ENCODE measurements around the gene RNF220. TPM values are rescaled to one million over a fixed set of nuclear protein-coding genes. Genes with fewer than 3 reads are reported as not detected.
A peak's percentile ranks its signal among the peaks of the same experiment; 100 is the strongest.

Gene RNF220
- total RNA-seq, 2 experiments from 2014 or later, result 73.7 to 74.3 TPM

DNA sequence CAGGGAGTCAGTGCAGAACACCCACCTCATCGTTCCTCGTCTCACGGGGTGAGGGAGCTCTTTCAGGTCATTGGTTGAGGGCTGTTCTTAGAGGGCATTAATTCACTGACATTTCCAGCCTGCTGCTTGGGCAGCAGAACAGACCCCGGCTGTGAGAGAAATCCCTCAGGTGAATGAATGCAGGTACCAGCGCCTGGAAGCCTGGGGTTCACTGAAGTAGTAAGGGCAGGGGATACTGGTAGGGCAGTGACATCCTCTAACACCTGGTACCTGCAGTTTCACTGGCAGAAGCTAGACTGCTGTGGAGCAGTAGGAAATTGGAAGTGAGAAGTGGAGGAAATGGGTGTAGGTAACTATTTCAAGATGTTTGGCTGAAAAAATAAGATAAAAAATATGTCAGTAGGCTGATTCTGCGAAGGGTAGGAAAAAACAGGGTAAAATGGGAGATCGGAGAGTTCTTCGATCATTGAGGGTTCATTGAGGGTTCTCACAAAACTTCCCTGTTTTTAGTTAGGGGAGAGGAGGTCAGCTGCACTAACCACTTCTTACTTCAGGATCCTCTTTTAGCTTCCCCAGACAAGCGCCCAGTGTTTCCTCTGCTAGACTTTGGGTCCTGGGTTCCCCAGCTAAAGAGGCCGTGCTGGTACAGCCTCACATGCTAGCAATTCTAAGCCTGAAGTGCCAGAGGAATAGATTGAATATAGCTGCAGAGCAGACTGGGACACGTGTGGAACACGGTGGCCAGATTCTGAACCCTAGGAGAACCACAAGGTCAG, 55.2 kb downstream of the RNF220 start:
- CTCF ChIA-PET, result no interaction called here
- Mint-ChIP-seq H3K4me3 (no peak overlapping the region), H3K4me1 (ENCODE audit: low read depth) (no peaks in the 10 kb centered on the region), H3K9me3 (peaks cover 3% of the 10 kb centered on the region), H3K27me3 (peaks cover 39% of the 10 kb centered on the region), H3K36me3 (no peaks in the 10 kb centered on the region), H3K27ac (no peak overlapping the region)
- POLR2A ChIA-PET, result no interaction called here
- no peak for DNase-seq
- intact Hi-C loops (cut with micrococcal nuclease), result no loop called here

DNA sequence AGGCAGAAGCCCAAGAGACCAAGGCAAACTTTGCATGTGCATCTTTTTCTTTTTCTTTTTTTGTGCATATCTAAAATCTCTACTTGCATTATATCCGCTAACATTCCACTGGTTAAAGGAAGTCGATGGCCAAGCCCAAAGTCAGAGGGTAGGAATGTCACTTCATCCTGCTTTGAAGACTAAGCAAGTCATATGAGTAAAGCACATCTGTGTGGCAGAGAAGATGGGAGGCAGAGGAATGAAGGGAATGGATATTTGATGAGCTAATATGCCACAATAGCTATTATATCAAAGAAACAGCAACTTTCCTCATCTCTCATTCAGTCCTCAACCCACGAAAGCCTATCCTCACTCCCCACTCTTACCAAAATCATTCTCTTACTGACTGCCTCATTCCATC, 59.3 kb downstream of the RNF220 start:
- POLR2A ChIA-PET, result no interaction called here
- intact Hi-C loops (cut with micrococcal nuclease), result no loop called here
- CTCF ChIA-PET, result no interaction called here
- peaks cover 15% of the 10 kb centered on the region for H3K27me3 Mint-ChIP-seq
- DNase-seq, result no peak
- no peaks in the 10 kb centered on the region for H3K4me1 Mint-ChIP-seq (ENCODE audit: low read depth)
- H3K27ac Mint-ChIP-seq, result no peak overlapping the region
- H3K36me3 Mint-ChIP-seq, result no peaks in the 10 kb centered on the region
- H3K4me3 Mint-ChIP-seq, result no peak overlapping the region
- peaks cover 3% of the 10 kb centered on the region for H3K9me3 Mint-ChIP-seq

DNA sequence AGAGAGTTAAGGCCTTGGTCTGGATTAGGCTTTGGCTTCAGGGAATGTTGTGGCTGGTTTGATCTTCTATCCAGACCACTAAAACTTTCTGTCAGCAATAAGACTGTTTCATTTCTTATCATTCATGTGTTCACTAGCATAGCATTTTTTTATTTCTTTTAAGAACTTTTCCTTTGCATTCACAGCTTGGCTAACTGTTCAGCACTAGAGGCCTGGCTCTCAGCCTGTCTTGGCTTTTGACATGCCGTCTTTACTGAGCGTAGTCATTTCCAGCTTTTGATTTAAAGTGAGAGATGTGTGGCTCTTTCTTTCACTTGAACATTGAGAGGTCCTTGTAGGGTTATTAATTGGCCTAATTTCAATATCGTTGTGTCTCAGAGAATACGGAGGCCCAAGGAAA, 62.5 kb downstream of the RNF220 start:
- no peak overlapping the region for H3K27ac Mint-ChIP-seq
- H3K4me1 Mint-ChIP-seq (ENCODE audit: low read depth), result peaks cover 3% of the 10 kb centered on the region
- no peak for DNase-seq
- intact Hi-C loops (cut with micrococcal nuclease), result no loop called here
- H3K27me3 Mint-ChIP-seq, result peaks cover 13% of the 10 kb centered on the region
- H3K4me3 Mint-ChIP-seq, result no peak overlapping the region
- CTCF ChIA-PET, result interaction anchor here (1.2 kb wide), 1 partner anchor 12 kb away, joined by 3 read pairs; no protein-coding TSS in a partner anchor
- POLR2A ChIA-PET, result no interaction called here
- H3K9me3 Mint-ChIP-seq, result peaks cover 3% of the 10 kb centered on the region
- H3K36me3 Mint-ChIP-seq, result no peaks in the 10 kb centered on the region

DNA sequence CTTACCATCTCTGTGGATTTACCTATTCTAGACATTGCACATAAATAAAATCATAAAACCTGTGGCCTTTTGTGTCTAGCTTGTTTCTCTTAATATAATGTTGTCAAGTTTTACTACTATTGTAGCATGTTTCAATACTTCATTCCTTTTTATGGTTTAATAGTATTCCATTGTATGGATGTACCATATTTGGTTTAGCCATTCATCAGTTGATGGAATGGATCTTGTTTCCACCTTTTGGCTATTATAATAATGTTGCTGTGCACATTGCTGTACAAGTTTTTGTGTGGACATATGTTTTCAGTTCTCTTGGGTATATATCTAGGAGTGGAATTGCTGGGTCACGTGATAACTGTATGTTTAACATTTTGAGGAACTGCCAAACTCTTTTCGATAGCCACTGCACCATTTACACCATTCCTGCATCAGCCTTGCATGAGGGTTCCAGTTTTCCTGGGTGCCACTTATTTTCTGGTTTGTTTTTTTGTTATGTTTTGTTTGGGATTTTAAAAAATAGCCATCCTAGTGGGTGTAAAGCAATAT, 66.9 kb downstream of the RNF220 start:
- H3K27me3 Mint-ChIP-seq, result peaks cover 12% of the 10 kb centered on the region
- peaks cover 11% of the 10 kb centered on the region for H3K4me1 Mint-ChIP-seq (ENCODE audit: low read depth)
- no peak for DNase-seq
- CTCF ChIA-PET, result no interaction called here
- H3K9me3 Mint-ChIP-seq, result no peaks in the 10 kb centered on the region
- no peak overlapping the region for H3K4me3 Mint-ChIP-seq
- no peak overlapping the region for H3K27ac Mint-ChIP-seq
- POLR2A ChIA-PET, result no interaction called here
- intact Hi-C loops (cut with micrococcal nuclease), result no loop called here
- H3K36me3 Mint-ChIP-seq, result no peaks in the 10 kb centered on the region

DNA sequence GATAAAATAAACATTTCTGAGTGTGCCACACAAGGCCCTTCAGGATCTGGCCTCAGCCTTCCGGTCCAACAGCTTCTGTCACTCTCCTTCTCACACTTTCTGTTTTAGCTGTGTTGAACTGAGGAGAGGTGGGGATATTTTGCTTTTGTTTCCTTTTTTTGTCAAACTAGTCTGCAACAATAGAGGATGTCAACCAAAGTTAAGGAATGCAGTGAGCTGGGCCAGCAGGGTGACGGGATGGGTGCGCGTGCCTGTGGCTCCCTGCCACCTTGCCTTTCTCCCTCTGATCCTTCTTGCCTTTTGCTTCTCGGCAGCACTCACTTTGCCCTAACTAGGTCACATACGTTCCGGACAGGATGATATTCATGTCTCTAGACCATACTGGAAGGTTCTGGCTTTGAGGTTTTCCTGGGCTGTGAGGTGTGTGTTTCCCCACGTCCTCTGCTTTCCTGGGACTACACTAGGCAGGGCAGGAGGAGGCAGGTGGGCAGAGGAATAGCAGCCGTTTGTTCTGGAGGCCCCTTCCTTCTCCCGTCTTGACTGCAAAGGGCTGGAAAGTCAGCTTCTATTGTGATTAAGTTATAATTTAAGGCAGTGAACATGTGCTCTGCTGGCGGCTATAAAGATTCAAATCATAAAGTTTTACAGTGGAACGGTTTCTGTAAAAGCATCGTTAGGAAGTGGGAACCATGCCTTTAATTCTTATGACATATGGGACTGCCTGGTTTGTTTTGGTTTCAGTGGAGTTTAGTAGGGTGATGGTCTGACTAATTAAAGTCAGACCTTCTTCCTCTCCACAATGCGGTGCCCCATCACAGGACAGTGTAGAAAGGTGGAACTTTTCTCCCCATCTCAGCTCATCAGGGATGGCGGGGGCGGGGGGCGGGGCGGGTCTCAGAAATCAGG, 67.8 kb downstream of the RNF220 start:
- H3K9me3 Mint-ChIP-seq, result no peaks in the 10 kb centered on the region
- H3K36me3 Mint-ChIP-seq, result no peaks in the 10 kb centered on the region
- DNase-seq, result no peak
- H3K4me1 Mint-ChIP-seq (ENCODE audit: low read depth), result peaks cover 11% of the 10 kb centered on the region
- POLR2A ChIA-PET, result no interaction called here
- intact Hi-C loops (cut with micrococcal nuclease), result no loop called here
- no peak overlapping the region for H3K4me3 Mint-ChIP-seq
- H3K27ac Mint-ChIP-seq, result no peak overlapping the region
- CTCF ChIA-PET, result no interaction called here
- H3K27me3 Mint-ChIP-seq, result peaks cover 12% of the 10 kb centered on the region

DNA sequence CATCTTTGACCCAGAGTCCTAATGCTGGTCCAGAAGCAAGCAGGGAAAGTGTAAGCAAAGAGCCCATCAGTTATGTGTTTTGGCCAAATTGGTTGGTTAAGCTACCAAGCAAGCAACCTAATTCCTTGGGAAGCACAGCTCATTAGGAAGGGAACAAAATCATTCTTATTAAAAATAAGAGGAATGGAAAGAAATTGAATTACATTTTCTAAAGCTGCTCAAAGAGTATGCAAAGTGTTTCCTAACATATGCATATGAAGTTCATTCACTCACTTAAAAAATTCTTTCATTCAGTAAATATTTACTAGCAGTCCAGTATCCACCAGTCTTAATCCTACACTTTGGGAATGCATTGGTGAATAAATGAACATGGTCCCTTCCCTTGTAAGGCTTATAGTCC, 71.8 kb downstream of the RNF220 start:
- CTCF ChIA-PET, result interaction anchor here (1.5 kb wide), 1 partner anchor 9 kb away, joined by 4 read pairs; no protein-coding TSS in a partner anchor
- no peaks in the 10 kb centered on the region for H3K36me3 Mint-ChIP-seq
- intact Hi-C loops (cut with micrococcal nuclease), result no loop called here
- peaks cover 17% of the 10 kb centered on the region for H3K27me3 Mint-ChIP-seq
- H3K27ac Mint-ChIP-seq, result no peak overlapping the region
- H3K4me1 Mint-ChIP-seq (ENCODE audit: low read depth), result peaks cover 11% of the 10 kb centered on the region
- no peak for DNase-seq
- H3K4me3 Mint-ChIP-seq, result no peak overlapping the region
- no peaks in the 10 kb centered on the region for H3K9me3 Mint-ChIP-seq
- POLR2A ChIA-PET, result no interaction called here

DNA sequence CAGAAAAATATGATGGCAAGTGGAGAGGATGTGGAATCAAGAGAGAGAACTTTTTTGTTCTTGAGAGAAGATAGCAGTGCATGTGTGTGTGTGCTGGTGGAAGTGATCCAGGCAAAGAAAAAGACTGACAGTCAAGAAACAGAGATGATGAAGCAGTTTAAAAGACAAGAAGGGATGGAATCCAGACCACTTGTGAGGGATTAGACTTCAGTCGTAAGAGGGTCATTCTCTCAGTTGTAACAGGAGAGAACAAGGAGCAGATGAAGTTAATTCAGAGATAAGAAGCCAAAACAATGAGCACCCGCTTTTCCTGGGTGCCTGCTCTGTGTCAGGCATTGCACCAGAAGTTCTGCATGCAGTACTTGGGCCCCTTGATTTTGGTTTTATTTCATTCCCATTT, 76.6 kb downstream of the RNF220 start:
- Mint-ChIP-seq H3K27me3 (peaks cover 21% of the 10 kb centered on the region), H3K27ac (no peak overlapping the region), H3K4me1 (ENCODE audit: low read depth) (no peaks in the 10 kb centered on the region), H3K4me3 (no peak overlapping the region), H3K36me3 (no peaks in the 10 kb centered on the region), H3K9me3 (no peaks in the 10 kb centered on the region)
- DNase-seq, result no peak
- CTCF ChIA-PET, result interaction anchor here (1.0 kb wide), 1 partner anchor 104 kb away, joined by 3 read pairs; no protein-coding TSS in a partner anchor
- intact Hi-C loops (cut with micrococcal nuclease), result no loop called here
- POLR2A ChIA-PET, result no interaction called here

DNA sequence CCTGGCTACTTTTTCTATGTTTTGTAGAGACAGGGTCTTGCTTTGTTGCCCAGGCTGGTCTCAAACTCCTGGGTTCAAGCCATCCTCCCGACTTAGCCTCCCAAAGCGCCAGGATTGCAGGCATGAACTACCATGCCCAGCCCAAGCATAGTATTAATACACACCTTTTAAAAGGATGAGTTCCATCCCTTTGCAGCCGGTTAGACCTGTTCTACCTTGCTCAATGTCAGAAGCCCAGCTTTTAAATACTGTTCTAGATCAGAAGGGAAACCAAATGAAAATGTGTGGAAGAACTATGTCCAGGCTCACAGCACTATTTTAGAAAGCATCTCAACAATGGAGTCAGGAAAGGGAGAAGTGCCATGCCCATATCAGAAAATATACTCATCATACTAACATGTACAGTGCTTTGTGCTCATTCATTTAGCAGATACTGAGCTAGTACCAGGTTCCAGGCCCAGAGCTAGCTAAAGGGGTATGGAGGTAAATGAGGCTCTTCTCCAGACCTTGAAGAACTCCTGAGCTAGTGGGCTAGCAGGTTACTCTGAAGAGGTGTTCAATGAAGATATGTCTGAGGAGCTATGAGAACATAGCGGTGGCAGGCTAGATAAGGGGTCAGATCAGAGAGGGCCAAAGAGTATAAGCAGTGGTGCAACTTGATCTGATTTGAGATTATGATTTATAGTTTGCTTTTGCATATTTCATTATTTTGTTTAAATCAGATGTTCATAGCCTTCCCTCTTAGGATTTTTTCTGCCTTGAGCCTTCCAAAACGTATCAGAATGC, 78.2 kb downstream of the RNF220 start:
- H3K27ac Mint-ChIP-seq, result no peak overlapping the region
- POLR2A ChIA-PET, result no interaction called here

DNA sequence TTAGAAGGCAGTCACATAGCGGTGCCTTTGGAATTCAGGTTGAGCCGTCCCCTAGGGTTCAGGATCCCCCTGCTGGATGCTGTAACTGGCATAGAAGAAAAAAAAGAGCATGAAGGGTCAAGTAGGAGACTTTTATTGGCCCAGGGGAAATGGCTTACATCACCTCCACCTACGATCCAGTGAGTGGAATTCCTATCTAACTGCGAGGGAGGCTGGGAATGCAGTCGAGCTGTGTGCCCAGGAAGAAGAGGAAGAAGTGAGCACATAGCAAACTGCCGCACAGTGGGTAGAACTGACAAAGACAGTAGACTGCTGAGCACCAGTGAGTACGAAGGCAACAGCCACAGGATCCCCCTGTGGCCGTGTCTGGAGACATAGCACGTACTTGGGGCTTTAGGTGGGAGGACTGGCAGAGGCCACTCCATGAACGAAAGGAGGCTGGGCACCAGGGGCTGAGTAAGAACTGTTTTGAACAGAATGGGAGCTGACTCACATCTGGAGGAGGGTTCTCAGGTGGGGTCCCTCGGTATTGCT, 79.2 kb downstream of the RNF220 start:
- Mint-ChIP-seq H3K27me3 (peaks cover 25% of the 10 kb centered on the region), H3K4me3 (no peak overlapping the region), H3K9me3 (no peaks in the 10 kb centered on the region), H3K27ac (no peak overlapping the region), H3K36me3 (no peaks in the 10 kb centered on the region), H3K4me1 (ENCODE audit: low read depth) (no peaks in the 10 kb centered on the region)
- DNase-seq, result peak; percentile 10
- POLR2A ChIA-PET, result no interaction called here
- intact Hi-C loops (cut with micrococcal nuclease), result no loop called here
- CTCF ChIA-PET, result interaction anchor here (1.5 kb wide), 1 partner anchor 88 kb away, joined by 3 read pairs; no protein-coding TSS in a partner anchor

More for the DNA sequence above, 78.2 kb downstream of the RNF220 start:
- Mint-ChIP-seq H3K4me3 (no peak overlapping the region), H3K27me3 (peaks cover 21% of the 10 kb centered on the region), H3K4me1 (ENCODE audit: low read depth) (no peaks in the 10 kb centered on the region), H3K36me3 (no peaks in the 10 kb centered on the region), H3K9me3 (no peaks in the 10 kb centered on the region)
- no peak for DNase-seq
- intact Hi-C loops (cut with micrococcal nuclease), result no loop called here
- CTCF ChIA-PET, result interaction anchor here (1.5 kb wide), 1 partner anchor 89 kb away, joined by 3 read pairs; no protein-coding TSS in a partner anchor

DNA sequence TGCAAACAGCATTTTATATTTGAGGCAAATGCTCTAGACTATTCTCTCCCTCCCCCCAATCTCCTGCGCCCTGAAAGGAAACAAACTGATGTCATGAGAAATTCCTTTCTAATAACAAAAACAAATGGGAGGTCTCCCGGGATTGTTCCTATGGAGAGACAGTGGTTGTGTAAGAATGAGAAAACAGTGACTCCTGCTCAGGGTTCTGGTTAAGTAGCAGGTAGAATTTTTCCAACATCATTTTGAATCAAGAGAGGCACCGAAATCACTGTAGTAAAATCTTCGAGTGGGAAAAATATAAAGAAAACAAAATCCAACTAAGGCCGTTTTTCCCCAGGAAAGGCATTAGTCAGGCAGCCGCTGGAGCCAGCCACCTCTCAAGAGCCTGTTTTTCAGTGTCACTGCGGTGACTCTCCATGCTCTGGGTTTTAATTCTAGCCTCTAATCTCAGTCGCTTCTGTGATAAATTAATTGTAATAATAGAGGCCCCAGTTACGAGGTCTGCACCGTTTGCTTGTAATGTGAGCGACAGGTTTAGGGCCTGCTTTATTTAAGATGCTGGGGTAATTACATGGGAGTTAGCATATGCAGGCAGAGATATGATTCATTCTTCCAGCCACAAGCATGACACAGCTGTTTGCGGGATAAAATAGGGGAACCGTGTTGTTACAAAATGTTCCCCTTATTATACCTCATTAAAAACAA, 80.3 kb downstream of the RNF220 start:
- Mint-ChIP-seq H3K9me3 (no peaks in the 10 kb centered on the region), H3K27ac (no peak overlapping the region), H3K4me1 (ENCODE audit: low read depth) (no peaks in the 10 kb centered on the region), H3K27me3 (peaks cover 26% of the 10 kb centered on the region), H3K4me3 (no peak overlapping the region), H3K36me3 (no peaks in the 10 kb centered on the region)
- ChIA-PET CTCF (interaction anchor here (1.4 kb wide), 1 partner anchor 8 kb away, joined by 4 read pairs; no protein-coding TSS in a partner anchor), POLR2A (no interaction called here)
- intact Hi-C loops (cut with micrococcal nuclease), result no loop called here
- DNase-seq, result no peak

DNA sequence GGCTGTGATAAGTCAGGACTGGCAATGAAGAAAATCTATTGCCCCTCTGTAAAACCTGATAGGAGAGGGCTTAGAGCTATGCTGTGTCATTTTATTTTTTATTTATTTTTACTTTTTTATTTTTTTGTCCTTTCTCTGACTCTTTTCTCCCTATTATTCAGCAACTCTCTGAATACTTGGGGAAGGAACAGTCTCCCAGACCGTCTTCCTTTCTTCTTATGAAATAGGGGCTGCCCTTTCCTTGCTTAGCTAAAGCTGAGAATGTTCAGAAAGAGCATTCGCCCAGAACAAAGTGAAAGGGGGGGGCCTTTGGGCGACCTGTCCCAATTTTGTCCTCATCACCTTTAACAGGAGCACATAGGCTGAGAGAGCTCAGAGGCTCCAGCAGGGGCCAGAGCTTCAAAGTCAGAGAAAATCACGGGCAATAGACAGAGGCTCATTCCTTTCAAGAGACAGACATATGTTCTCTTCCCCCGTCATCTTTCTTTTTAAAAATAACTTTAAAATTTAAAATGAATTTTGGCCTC, 80.9 kb downstream of the RNF220 start:
- intact Hi-C loops (cut with micrococcal nuclease), result no loop called here
- Mint-ChIP-seq H3K36me3 (no peaks in the 10 kb centered on the region), H3K4me1 (ENCODE audit: low read depth) (no peaks in the 10 kb centered on the region), H3K27ac (no peak overlapping the region), H3K27me3 (peaks cover 26% of the 10 kb centered on the region), H3K9me3 (no peaks in the 10 kb centered on the region), H3K4me3 (no peak overlapping the region)
- POLR2A ChIA-PET, result no interaction called here
- CTCF ChIA-PET, result interaction anchor here (1.4 kb wide), 1 partner anchor 9 kb away, joined by 4 read pairs; no protein-coding TSS in a partner anchor
- DNase-seq, result no peak
